ENCODE results near the gene COMT. TPM values are rescaled to one million over a fixed set of nuclear protein-coding genes. Genes with fewer than 3 reads are reported as not detected.

COMT gene
- total RNA-seq, 1 donor from 2014 or later, result 150 TPM

GRCh38 chr22:19997561-19998231 is 56.1 kb downstream of the COMT start:
- H3K9me3 ChIP-seq, result no peaks in the 10 kb centered on the region
- no peak for TF ChIP-seq CTCF (IDR thresholded peaks at IDR 0.05)
- intact Hi-C loops (cut with DNase I), result loop anchor here (2.0 kb wide), 1 partner anchor 19 kb away; the partner anchor contains the start of gene ARVCF
- no peaks in the 10 kb centered on the region for H3K27me3 ChIP-seq
- H3K36me3 ChIP-seq, result no peaks in the 10 kb centered on the region
- peak overlapping the region; percentile 26 to 56 for H3K27ac ChIP-seq
- no peak overlapping the region for H3K4me3 ChIP-seq
- H3K4me1 ChIP-seq, result peaks cover 24 to 56% of the 10 kb centered on the region in 2 donors
- no peak for DNase-seq (ENCODE audit: low spot score in 2 of 2)

GRCh38 chr22:19998232-19998951 is 56.8 kb downstream of the COMT start:
- Histone ChIP-seq H3K4me1 (peaks cover 23 to 51% of the 10 kb centered on the region in 2 donors), H3K36me3 (no peaks in the 10 kb centered on the region), H3K4me3 (no peak overlapping the region), H3K27ac (peak overlapping the region; percentile 26 to 56), H3K27me3 (no peaks in the 10 kb centered on the region), H3K9me3 (no peaks in the 10 kb centered on the region)
- no peak for DNase-seq (ENCODE audit: low spot score in 2 of 2)
- intact Hi-C loops (cut with DNase I), result no loop called here
- TF ChIP-seq CTCF (IDR thresholded peaks at IDR 0.05), result no peak

GRCh38 chr22:19998991-19999820 is 57.6 kb downstream of the COMT start:
- no peaks in the 10 kb centered on the region for H3K9me3 ChIP-seq
- H3K27me3 ChIP-seq, result no peaks in the 10 kb centered on the region
- H3K4me1 ChIP-seq, result peaks cover 18 to 48% of the 10 kb centered on the region in 2 donors
- H3K36me3 ChIP-seq, result no peaks in the 10 kb centered on the region
- DNase-seq (ENCODE audit: low spot score in 2 of 2), result no peak
- intact Hi-C loops (cut with DNase I), result no loop called here
- TF ChIP-seq CTCF (IDR thresholded peaks at IDR 0.05), result no peak
- H3K27ac ChIP-seq, result peak overlapping the region; percentile 26 to 56
- H3K4me3 ChIP-seq, result no peak overlapping the region

GRCh38 chr22:20000246-20001081 is 58.9 kb downstream of the COMT start:
- no peak for DNase-seq (ENCODE audit: low spot score in 2 of 2)
- Histone ChIP-seq H3K27me3 (no peaks in the 10 kb centered on the region), H3K4me3 (no peak overlapping the region), H3K27ac (no peak overlapping the region), H3K4me1 (peaks cover 14 to 40% of the 10 kb centered on the region in 2 donors), H3K36me3 (no peaks in the 10 kb centered on the region), H3K9me3 (no peaks in the 10 kb centered on the region)
- intact Hi-C loops (cut with DNase I), result no loop called here
- TF ChIP-seq CTCF (IDR thresholded peaks at IDR 0.05), result no peak

- Histone ChIP-seq H3K36me3 (no peaks in the 10 kb centered on the region), H3K27ac (no peak overlapping the region), H3K27me3 (no peaks in the 10 kb centered on the region), H3K4me3 (no peak overlapping the region), H3K9me3 (no peaks in the 10 kb centered on the region), H3K4me1 (peaks cover 11 to 33% of the 10 kb centered on the region in 2 donors)
- intact Hi-C loops (cut with DNase I), result no loop called here
- no peak for TF ChIP-seq CTCF (IDR thresholded peaks at IDR 0.05)
- no peak for DNase-seq (ENCODE audit: low spot score in 2 of 2)
These were observed 59.6 kb downstream of the COMT start for GRCh38 chr22:20001082-20001638.
